DMS79 (cell line): ENCODE results near the gene CARS1.

ENCODE experiments used
- DNase-seq: peaks from one replicate; lab custom pipeline; 2025; lab: John Stamatoyannopoulos, UW

Gene CARS1

GRCh38 chr11:3008746-3009336, 48.4 kb downstream of the CARS1 start:
- DNase-seq = no peak

GRCh38 chr11:3007404-3008010, 49.7 kb downstream of the CARS1 start:
- DNase-seq = no peak

GRCh38 chr11:3006505-3007260, 50.5 kb downstream of the CARS1 start:
- no peak for DNase-seq

GRCh38 chr11:3004481-3004880, 52.7 kb downstream of the CARS1 start:
- no peak for DNase-seq

- DNase-seq = no peak
Observed at GRCh38 chr11:3003396-3004231, 53.6 kb downstream of the CARS1 start.

- no peak for DNase-seq
Observed at GRCh38 chr11:3002871-3003270, 54.4 kb downstream of the CARS1 start.

GRCh38 chr11:3002351-3002861, 54.8 kb downstream of the CARS1 start:
- no peak for DNase-seq

- peak; percentile 26 for DNase-seq
Observed at GRCh38 chr11:3001496-3001895, 55.7 kb downstream of the CARS1 start.

GRCh38 chr11:3000032-3000961, 56.9 kb downstream of the CARS1 start:
- peak; percentile 83 for DNase-seq

- DNase-seq = no peak
Observed at GRCh38 chr11:2999464-2999998, 57.7 kb downstream of the CARS1 start.

- DNase-seq = no peak
Observed at GRCh38 chr11:2998073-2998850, 59.0 kb downstream of the CARS1 start.

- no peak for DNase-seq
Observed at GRCh38 chr11:2997406-2997805, 59.8 kb downstream of the CARS1 start.

GRCh38 chr11:2996976-2997375, 60.2 kb downstream of the CARS1 start:
- DNase-seq = no peak

GRCh38 chr11:2995893-2996554, 61.2 kb downstream of the CARS1 start:
- no peak for DNase-seq

GRCh38 chr11:2995031-2995561, 62.1 kb downstream of the CARS1 start:
- no peak for DNase-seq

- no peak for DNase-seq
Observed at GRCh38 chr11:2994336-2994730, 62.9 kb downstream of the CARS1 start.

- DNase-seq = no peak
Observed at GRCh38 chr11:2992997-2993325, 64.3 kb downstream of the CARS1 start.

GRCh38 chr11:2992234-2992996, 64.8 kb downstream of the CARS1 start, which contains the start of gene NAP1L4:
Gene NAP1L4 (minus strand): TSS chr11:2992329. CDS start chr11:2979220, 13,109 bp downstream.
- DNase-seq = peak; percentile 75
